ENCODE measurements around the gene PARD3B.

The PARD3B gene

DNA sequence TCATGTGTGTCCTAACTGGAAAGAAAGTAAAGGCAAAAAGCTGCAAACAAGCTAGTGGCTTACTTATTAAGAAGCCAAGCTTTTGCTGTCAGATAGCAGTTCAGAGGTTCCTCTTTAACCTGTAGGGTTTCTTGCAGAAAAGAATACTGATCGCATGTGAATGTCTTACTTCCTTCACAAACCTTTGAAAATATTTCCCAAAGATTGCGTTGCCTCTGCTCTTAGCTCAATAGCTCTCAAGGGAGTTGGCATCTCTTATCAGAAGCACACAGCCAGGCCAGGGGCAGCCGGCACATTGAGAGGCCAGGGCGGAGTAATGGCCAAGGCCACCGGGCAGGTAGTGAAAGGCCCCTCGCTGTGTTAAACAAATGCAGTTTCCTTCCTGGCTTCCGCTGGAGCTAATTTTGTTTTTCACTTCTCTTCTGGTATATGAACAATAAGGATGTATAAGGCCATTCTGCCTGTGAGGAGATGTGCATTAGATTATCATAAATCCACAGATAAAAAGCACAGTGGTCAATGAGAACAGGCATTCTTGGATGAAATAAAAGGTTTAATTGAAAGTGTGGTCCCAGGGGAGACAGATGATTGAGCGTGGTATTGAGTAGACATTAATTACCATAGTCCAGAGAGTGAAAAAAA is 594.7 kb downstream of the PARD3B start:
- DNase-seq (ENCODE audit: low spot score): no peak

DNA sequence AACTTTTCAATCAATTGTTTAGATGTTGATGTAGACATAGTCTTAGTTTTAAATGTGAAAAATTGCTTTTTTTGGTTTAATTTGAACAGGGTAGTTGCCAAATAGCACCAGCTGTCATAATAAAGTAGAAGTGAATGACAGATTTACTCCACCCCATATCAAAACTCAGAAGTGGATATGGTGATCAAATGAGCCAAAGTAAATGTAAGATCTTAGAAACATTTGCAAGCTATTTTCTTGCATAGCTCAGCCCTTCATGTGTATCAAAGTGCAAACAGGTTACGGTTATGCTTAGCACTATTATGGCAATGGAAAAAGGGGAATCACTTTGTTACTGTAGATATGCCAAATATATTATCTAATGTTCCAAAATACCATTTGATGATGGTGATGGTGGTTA is 596.1 kb downstream of the PARD3B start:
- DNase-seq (ENCODE audit: low spot score): no peak

DNA sequence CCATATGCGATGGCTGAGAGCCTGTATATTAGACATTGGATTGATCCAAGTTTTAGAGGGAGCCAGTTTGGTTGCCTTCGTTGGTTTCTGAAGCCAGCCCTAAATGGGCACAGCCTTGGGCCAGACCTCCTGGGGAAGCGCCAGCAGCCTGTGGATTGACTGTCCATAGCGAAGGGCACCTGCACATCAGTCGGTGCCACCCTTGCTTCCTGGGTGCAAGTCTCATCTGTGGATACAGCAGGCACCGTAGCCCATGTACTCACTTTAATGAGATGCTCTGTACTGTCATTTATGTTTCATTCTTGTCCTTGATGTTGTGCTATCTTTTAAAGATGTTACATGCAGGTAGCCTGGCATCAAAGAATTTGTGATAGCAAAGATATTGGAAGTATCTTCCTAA is 600.6 kb downstream of the PARD3B start:
- DNase-seq (ENCODE audit: low spot score): no peak

DNA sequence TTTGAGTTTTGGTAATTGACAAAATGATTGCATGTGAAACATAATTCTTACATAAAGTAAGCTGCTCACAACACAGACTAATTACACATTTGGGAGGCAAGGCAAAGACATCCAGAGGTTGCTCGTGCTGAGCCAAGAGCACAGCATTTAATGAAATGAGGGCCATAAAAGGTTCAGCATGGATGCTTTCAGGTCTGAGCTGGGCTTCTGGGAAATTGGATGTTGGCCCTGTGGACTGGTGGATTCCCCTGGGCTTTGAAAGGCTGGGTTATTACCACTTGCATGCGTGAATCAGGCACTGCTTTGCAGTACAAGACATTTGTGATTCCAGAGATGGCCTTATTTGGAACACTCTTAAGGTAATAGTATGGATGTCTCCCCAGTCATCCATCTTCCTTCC is 603.5 kb downstream of the PARD3B start:
- no peak for DNase-seq (ENCODE audit: low spot score)

DNA sequence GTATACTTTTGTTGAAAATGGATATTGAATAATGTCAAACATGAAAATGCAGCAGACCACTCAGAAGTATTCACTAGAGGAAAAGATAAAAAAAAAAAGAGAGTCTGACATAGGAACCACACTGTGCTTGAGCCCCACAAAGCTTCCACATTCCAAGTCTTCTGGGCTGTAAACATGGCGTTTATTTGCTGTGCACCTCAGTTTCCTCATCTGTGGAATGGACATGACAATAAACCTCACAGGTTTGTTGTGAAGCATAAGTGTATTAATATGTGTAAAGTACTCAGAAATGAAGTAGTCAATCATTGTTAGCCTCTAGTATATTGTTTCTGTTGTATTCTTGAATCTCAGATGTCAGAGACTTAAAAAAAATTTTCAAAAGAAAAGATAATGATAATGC is 611.2 kb downstream of the PARD3B start:
- no peak for DNase-seq (ENCODE audit: low spot score)

DNA sequence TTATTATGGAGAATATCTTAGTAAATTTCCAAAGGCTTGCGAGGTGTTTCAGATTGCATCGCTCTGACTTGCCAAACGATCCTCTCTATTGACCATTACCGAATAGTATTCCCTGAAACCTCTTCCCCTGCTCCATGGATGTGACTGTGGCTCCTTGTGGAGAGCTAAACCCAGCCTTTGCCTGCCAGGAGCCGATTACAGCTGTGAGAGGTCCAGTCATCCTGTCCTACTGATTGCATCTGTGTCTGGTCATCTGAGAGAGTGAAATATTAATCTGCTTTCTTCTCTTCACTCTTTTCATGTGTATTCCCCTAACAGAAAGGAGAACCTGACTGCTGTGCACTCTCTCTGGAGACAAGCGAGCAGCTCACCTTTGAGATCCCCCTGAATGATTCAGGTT is 613.1 kb downstream of the PARD3B start:
- DNase-seq (ENCODE audit: low spot score): no peak

DNA sequence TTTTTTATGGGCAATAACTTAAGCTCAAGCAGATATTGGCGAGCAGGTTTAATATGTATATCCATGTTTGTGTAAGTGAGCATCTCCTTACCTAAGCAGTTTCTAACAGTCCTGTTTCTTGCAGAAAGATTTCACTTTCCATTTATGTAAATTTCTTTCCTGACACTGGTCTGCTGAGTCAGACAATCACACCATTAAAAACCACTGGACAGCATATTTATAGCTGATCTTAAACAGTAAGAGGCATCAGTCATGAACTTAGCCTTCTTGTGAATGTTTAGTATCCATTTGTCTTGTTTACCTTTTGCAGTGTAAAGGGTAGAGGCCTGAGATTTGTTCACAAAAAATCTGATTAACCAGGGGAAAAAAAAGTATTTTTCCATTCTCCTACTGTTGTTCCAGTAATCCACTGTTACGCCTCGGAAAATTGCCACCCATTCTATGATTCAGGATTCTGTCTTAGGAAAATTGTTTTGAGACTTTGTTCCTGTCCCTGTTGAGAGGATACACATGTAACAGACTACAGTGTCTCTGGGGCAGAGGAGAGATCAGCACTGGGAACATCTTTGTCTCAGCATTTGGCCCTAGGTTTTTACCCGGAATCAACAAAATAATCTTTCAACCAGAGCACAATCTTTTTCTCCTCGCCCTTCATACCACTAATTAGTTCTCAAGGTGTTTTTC is 616.0 kb downstream of the PARD3B start:
- DNase-seq (ENCODE audit: low spot score): no peak

DNA sequence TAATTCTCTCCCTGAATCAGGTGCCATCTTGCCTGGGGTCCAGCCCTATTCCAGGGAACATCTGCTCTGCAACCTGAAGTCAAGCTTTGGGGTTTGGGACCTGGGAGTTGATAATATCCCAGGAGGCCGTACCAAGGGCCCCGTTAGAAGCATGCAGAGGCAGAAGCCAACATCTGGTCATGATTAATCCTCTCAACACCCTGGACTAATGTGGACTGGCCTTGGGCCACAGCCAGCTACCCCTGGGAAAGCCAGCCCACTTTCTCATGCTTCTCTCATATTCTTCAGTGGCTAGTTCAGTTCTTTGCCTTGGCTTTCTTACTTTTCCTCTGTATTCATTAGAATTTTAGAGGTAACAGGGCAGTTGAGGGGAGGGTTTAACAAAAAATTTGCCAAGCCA is 621.5 kb downstream of the PARD3B start:
- DNase-seq (ENCODE audit: low spot score): no peak

DNA sequence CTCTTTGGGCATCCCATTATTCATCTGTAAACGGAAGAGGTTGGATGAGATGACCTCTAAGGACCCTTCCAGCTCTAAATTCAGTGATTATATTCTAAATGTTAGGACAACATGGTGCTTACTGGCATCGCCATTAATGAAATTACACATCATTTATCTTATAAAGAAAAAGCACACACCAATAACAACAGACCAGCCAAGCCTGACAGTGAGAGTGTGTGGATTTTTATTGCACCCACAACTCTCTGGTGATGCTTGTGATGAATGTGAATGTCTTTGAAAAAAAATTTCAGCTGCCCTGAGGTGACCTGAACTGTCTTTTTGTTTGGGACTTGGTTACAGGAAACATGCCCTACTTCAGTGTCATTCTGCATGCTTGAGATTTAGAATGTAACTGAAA is 623.7 kb downstream of the PARD3B start:
- no peak for DNase-seq (ENCODE audit: low spot score)

DNA sequence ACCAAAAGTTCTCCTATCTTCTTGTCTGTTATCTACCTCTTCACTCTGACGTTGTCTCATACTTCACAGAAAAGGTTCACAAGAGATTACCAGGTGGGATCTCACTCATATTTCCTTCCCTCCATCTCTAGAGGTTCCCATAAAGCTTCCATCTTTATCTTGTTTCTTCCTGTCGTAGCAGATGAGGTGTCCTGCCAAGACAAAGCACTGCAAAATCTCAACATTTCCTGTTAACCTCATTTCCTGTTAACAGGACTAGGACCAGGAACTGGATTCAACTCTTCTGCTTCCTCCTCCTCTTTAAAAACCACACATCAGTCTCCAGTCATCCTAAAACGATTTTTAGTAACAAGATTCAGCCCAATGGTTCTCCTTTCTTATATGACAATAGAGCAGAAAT is 624.2 kb downstream of the PARD3B start:
- no peak for DNase-seq (ENCODE audit: low spot score)

DNA sequence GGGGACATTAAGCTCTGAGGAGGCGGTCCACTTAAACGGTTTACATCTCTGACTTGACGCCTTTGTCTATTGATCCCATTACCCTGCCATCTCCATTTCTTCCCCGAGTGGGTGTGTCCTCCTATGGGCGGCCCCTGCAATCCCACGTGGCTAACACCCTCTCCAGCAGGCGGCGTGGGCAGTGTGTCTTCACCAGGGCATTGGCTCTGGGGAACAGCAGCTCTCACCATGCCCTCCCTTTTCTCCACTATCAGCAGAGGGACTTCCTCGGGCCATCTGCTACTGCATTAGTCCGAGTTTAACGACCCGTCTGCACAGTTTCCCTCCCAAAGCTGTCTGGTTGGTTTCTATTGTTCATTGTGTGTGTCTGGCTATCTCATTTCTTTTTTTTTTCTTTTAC is 625.1 kb downstream of the PARD3B start:
- DNase-seq (ENCODE audit: low spot score): no peak

DNA sequence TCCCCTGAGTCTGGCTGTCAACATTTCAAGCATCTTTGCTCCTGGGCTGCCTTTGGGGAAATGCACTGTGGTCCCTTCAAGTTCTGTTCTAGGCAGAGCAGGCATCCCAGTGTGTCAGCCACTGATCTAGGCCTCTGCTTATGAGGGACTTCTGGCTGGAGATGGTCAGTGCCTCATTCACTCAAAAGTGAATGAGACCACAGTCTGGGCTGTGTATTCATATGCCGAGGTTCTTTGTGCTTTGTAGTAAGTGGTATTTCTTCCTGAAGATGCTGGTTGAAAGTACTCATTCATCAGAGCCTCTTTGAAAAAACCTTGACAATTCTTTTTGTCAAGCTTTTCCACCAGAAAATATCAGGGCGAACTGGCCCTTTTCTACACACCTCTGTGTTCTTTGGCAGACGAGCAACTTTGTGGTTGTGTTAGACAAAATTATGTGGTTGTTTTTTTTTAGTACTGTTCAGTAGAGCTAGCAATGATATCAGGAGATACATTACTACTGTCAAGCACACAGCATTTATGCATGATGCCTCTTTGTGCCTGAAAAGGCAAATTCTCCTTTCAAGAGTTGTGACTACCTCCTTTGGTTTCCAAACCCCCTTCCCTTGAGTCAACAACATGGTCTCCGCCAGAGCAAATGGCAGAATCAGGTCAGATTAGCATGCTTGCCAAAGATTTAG is 626.1 kb downstream of the PARD3B start:
- no peak for DNase-seq (ENCODE audit: low spot score)

DNA sequence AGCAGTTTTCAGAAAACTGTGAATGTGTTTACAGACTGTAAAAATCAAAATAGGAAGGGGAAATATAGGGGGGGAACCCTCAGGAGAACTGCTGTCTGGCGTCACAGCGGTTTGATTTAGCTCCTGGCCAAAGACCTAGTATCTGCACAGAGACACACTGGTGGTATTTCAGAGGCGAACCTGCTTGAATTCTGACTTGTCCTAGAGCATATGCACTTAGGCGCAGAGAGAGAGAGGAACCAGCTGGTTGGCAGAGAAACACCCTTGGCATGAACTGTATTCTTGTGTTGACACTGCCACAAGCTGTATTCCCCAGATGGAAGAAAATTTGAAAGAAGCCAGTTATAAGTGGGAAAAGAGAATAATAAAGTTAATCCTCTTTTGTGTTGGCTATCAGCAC is 630.6 kb downstream of the PARD3B start:
- DNase-seq (ENCODE audit: low spot score): no peak

DNA sequence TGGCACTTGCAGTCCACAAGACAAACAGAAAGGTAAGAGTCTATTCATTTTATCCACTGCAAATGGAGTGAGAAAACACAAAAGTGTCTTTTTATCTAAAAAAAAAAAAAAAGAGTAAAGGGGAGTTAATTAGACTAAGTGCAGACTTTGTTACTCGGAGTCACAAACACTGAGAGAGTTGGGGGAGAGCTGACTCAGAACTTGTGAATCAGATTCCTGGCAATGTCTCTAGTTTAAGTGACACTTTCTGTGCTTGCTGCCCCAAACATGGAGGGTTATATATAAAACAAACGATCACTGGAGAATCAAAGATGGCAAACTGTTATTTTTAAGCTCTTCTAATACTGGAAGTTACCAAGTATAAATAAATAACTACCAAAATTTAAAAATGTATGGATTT is 631.3 kb downstream of the PARD3B start:
- no peak for DNase-seq (ENCODE audit: low spot score)

DNA sequence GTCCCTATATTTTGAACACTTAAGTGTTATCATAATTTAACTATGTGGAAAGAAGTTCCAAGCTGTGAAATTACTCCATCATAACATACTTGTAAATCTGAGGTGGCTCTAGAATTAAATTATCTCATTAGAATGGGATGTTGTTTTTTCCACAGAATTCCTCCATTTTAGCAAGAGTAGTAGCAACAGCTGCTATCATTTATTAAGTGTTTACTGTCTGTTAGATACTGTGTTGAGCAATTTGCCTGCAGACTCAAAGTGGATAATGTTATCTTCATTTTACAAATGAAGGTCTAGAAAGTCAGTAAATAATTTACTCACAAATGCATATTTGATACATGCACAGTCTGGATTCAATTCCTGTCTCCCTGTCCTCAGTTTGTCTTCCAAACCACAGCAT is 632.3 kb downstream of the PARD3B start:
- no peak for DNase-seq (ENCODE audit: low spot score)

DNA sequence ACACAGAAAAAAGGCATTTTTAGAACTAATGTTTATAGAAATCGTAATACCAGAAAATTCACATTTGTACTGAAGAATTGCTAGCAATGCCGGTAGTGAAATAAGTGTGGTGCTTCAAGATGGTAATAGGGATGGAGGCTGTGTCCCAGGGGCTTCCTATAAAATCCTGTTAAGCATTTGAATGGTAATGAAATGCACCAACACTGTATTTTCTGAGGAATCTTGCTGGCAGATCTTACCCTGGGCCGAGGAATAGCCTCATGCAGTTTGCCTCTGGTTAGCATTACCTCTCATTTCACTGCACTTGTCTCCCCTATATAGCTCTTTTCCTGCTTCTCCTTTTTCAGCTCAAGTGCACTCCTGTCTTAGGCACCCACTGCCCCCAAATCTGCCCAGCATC is 635.5 kb downstream of the PARD3B start:
- no peak for DNase-seq (ENCODE audit: low spot score)

DNA sequence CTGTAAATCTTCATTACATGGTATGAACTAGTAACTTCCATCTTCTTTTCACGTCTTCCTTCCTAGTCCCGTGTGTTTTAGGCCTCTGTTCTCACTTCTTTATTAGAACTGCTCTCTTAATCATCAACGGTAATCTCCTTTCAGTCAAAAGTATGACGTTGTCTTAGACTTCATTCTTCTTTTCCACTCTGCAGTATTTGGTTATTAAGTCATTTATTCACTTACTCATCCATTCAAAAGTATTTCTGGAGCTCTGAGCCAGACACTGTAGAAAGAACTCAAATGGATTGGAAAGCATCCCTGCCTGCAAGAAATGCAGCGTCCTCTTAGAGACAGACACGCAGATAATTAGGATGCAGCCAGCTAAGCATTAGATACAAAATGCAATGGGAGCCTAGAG is 642.5 kb downstream of the PARD3B start:
- DNase-seq (ENCODE audit: low spot score): no peak

DNA sequence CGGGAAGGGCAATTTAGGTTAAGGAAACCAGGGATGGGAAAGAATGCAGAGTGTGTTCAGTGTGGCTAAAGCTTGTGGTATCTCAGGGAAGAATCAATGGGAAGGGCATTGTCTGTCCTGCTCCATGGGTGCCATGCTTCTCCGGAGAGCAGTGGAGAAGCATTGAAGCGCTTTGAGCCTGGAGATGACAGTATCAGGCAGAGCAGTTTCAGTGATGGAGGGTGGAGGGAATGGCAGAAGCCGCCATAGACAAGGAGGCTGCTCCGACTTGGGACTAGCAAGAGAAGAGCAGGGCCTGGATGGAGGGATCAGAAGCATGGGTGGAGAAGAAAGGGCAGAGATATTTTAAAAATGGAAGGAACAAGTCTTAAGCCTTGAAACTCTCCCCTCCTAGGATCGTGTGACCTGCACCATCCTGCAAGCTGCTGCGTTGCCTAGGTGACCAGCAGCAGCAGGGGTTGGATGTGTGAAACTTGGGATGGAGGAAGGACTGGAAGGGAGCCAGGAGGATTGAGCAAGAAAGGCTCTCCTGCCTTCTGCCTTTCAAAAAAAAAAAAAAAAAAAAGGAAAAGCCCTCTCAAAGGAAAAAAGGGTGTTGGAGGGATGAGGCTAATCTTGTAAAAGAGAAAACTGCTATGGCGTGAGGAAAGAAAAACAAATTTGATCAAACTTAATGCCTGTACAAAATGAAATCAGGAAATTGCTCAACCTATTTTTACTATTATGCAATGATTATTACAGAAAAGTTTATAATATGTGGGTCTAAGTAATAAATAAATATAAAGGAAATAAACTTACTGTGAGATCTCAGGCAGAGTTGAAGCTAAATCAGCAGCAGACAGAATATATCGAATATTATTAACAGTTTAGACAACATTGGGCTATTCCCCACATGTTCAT is 643.2 kb downstream of the PARD3B start:
- no peak for DNase-seq (ENCODE audit: low spot score)

DNA sequence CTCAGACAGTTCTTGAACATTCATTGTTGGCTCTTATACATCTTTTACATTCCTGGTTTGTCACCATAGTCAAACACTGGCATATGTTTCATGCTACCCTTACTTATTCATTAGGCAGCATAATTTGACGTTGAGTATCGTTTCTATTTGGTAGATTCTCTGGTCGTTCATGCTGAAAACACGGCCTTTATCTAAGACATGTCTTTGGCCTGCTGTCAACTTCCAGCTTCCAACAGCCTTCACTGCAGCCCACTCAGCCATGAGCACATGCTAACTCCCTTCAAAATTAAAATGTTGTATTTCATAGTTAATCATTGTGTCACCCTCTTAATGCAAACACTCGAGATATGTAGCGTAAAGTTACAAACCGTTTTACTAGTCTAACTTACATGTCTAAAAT is 644.0 kb downstream of the PARD3B start:
- DNase-seq (ENCODE audit: low spot score): no peak

DNA sequence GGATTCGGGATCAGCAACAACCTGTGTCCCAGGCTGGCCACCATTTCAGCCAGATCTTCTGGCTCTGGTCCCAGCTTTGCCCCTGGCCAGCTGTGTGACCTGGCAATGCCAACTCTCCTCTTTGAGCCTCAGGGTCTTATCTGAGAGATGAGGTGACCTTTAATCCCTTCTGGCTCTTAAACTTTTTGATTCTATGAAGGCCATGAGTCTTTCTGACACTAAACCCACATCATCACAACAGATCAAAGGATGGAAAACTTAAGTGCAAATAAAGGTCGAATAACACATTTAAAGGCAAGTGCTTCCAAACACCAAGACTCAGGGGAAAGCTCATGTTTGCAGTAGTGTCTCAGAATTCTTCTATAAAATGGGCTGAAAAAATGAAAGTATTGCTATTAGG is 645.3 kb downstream of the PARD3B start:
- DNase-seq (ENCODE audit: low spot score): no peak

DNA sequence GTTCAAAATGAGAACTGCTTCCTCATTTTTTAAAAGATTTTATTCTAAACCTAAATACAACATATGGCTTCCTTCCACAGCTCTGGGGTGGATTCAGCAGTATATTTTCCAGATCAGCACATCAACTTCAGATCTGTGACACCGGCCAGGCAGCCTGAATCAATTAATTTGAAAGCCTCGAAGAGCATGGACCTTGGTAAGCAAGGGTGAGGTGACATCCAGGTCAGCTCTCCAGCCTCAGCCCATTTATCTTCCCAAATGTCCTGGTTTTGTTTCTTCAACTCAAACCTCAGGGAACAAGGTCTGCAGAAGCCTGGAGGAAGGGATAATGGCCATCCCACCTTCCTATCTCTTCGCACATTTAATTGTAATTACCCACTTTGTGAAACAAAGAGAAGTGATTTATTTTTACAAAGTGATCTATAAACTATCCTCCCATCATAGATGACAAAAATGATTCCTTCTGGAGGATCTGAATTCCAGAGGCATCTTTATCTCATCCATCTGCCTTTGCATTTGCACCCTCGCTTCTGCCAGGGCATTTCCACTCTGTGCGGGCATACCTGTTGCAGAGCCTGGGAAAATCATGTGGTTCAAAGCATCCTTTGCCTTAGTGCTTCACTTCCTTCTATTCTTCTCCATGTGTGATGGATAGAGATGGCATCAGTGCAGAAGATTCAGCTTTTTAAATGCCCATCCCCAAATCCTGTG is 648.0 kb downstream of the PARD3B start:
- DNase-seq (ENCODE audit: low spot score): no peak

DNA sequence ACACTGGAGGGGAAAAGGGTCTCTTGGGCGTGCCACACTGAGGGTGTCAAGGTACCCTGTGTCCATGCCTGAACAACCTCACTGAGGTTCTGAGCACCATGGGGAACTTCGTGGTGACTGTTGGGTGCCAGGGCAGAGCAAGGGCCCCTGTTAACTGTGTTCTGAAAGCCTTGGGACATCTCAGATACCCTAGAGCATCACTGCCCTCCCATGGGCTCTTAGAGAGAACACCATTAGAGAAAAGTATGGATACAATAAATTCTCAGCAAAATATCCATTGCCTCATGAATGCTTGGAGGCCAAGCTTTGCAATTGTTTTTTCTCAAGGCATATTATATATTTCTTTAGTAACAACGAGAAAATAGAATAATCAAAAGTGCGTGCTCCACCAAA is 648.6 kb downstream of the PARD3B start:
- DNase-seq (ENCODE audit: low spot score): no peak

Data from CD4-positive, alpha-beta T cell treated with Interleukin-6 at 100 ng/mL for 8 hours (primary cell).